Peyer's patch (tissue), 4 donors: ENCODE measurements around the gene CASP12.

ENCODE experiments used
- CTCF ChIP-seq, 6 experiments: fragments of 450-650 bp in 4 of 6; fragments of 200-600 bp in 2 of 6; sonication (generic) in 1 of 6; IDR thresholded peaks; one replicate each; pipeline ENCODE4 v1.5.1; 2017 to 2019; ENCODE audit warnings: antibody characterized with exemption in 6 of 6, mild to moderate bottlenecking in 3 of 6, moderate library complexity in 1 of 6
- POLR2A ChIP-seq, 2 donors: fragments of 450-650 bp; IDR thresholded peaks; one replicate each; pipeline ENCODE4 v1.5.1; 2017; ENCODE audit warnings: antibody characterized with exemption in 2 of 2, mild to moderate bottlenecking in 2 of 2, moderate library complexity in 2 of 2

DNA sequence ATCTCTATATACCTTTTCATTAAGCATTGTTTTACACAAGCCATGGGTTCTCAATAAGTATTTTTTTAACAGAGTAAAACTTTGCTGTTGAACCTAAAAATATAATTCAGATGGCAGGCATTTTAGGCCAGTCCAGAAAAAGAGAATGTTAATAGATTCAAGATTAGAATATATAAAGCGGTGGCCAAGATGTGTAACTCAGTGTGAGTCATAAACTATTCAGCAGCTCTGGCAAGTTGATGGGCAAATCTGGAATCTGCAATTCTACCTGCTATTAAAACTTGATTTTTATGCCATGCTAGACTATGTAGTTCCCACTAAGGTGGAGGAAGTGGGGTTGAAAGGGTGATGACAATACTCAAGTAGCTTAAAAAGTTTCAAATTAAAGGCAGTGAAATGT, 45.4 kb downstream of the CASP12 start:
- TF ChIP-seq CTCF (IDR thresholded peaks at IDR 0.05) (no peak), POLR2A (IDR thresholded peaks at IDR 0.05) (no peak)
